B cell (primary cell): Measurements from ENCODE around the gene THRA.

ENCODE experiments used
- CTCF ChIP-seq: fragments of 200-600 bp; IDR thresholded peaks from one replicate; pipeline ENCODE4 v1.8.0; 2022; ENCODE audit warnings: antibody characterized with exemption, mild to moderate bottlenecking
- EZH2 ChIP-seq: IDR thresholded peaks from 2 replicates; pipeline ENCODE4 v1.6.1; 2012; ENCODE audit warnings: borderline replicate concordance, low read depth, mild to moderate bottlenecking, moderate library complexity, low read length; ENCODE audit not compliant: insufficient read depth, poor library complexity, severe bottlenecking

GRCh38 chr17:40101367-40102210 lies 38.8 kb downstream of the THRA start:
- no peak for TF ChIP-seq CTCF
- no peak for TF ChIP-seq EZH2
